Stimulated activated CD4-positive, alpha-beta T cell treated with anti-CD3 and anti-CD28 coated beads, Interleukin-15, amount 100 ng/mL, for 48 hours (primary cell): ENCODE measurements around the gene S100A16.
"Not testable (repeated sequence)": the region's sequence is repeated elsewhere in the genome, so short reads cannot be mapped to it uniquely, and the experiment has no call there.

Experiments used
- DNase-seq, 2 donors: peaks; one replicate each; pipeline ENCODE4 v3.0.0-alpha.2; 2020; ENCODE audit warnings: low read depth in 2 of 2

The S100A16 gene

DNA sequence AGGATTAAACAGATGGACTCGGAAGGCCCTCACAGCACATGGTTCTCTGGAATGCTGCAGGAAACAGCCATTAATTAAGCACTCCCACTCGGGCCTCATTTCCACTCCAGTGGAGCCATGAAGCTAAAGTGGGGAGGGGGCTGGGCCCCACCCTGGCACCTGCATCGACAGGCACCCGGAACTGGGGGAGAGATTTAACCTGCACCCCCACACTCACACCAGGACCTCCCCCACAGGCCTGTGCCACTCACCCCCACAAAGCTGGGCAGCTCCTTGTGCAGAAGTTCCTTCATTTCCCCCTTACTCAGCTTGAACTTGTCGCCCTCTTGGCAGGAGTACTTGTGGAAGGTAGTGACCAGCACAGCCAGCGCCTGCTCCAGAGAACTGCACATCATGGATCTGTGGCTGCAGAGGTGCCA is 49.4 kb downstream of the S100A16 start:
- DNase-seq = no peak

DNA sequence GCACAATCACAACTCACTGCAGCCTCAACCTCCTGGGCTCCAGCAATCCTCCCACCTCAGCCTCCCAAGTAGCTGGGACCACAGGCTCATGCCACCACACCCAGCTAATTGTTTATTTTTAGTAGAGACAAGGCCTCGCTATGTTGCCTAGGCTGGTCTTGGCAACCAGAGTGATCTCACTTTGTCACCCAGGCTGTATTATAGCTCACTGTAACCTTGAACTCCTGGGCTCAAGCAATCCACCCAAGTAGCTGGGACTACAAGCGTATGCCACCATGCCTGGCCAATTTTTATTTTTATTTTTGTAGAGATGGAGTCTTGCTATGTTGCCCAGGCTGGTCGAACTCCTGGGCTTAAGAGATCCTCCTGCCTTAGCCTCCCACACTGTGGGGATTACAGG is 50.9 kb downstream of the S100A16 start:
- DNase-seq = not testable (repeated sequence)

DNA sequence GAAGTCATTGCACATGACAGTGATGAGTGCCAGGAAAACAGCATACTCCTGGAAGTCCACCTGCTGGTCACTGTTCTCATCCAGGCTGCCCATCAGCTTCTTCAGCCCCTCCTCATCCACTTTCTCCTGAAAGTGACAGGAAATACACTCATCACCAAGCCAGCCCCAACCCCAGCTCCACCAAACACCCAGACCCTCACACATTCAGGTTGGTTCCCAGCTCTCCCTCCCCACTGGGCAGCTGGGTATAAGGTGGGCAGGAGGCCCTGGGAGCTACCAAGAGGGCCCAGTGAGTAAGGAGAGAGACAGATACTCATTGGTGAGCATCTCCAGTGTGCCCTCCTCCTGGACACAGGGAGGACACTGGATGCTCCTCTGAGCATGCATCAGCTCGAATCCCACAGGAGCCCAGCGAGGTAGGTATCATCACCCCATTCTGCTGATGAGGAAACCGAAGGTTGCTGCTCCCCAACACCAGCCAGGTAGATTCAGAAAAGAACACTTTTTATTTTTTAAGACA is 51.4 kb downstream of the S100A16 start:
- no peak for DNase-seq

DNA sequence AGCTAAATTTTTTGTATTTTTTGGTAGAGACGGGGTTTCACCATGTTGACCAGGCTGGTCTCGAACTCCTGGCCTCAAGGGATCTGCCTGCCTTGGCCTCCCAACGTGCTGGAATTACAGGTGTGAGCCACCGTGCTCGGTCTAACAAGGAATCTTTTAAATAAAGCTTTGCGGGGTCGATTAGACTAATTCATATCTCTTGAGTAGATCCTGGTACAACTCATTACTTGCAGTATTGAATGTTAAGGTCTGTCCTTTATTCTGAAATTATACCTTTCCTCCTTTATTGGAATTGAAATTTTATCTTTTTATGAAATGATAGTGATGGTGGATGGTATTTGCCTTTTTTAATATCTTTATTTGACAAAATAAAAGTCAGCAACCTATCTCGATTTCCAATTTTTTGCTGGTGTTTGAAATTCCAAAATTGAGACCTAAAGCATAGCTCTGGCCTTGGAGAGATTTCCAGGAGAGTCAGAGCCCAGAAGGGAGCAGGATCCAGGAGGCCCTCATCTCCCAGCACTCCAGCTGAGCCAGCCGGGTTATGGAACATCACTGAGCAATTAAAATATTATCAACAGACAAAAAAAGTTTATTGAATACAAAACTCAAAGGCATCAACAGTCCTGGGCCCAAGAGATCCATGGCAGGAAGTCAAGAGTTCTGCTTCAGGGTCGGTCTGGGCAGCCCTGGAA is 52.0 kb downstream of the S100A16 start:
- no peak for DNase-seq

DNA sequence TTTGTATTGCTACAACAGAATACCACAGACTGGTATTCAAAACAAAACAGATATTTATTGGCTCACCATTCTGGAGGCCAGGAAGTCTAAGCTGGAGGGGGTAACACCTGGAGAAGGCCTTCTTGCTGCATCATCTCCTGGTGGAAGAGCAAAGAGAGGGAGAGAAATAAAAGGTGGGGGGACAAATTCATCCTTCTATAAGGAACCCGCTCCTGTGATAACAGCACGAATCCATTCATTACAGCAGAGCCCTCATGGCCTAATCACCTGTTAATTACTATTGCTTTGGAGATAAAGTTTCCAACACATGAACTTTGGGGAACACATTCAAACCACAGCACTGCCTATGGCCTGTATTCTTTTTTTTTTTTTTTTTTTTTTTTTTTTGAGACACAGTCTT is 52.7 kb downstream of the S100A16 start:
- DNase-seq = no peak

DNA sequence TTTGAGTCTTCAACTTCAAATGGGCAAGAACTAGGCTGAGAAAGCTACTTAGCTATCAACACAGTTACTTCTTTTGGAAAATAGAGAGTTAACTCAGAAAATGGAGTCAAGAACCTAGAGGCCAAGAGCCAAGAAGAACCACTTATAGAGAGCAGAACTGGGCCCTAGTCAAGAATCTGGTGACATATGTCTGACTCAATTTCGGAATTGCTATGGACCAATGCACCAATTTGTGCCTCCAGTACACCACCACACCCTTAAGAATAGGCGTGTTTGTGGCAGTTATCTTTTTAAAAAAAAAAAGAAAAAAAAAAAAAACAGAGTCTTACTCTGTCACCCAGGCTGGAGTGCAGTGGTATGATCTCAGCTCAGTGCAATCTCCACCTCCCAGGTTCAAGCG is 55.1 kb downstream of the S100A16 start:
- DNase-seq = no peak
